ENCODE results near the gene NKX1-2. TPM values are rescaled to one million over a fixed set of nuclear protein-coding genes. Genes with fewer than 3 reads are reported as not detected.

NKX1-2 gene
- total RNA-seq, 2 donors from 2014 or later: 0.07 TPM; not detected in 1

- H3K9me3 ChIP-seq: no peaks in the 10 kb centered on the region
- no peak overlapping the region for H3K9ac ChIP-seq (ENCODE audit: low read depth in 2 of 2, low read length in 2 of 2)
- H3K27ac ChIP-seq: no peak overlapping the region
- TF ChIP-seq, protein P1, sequence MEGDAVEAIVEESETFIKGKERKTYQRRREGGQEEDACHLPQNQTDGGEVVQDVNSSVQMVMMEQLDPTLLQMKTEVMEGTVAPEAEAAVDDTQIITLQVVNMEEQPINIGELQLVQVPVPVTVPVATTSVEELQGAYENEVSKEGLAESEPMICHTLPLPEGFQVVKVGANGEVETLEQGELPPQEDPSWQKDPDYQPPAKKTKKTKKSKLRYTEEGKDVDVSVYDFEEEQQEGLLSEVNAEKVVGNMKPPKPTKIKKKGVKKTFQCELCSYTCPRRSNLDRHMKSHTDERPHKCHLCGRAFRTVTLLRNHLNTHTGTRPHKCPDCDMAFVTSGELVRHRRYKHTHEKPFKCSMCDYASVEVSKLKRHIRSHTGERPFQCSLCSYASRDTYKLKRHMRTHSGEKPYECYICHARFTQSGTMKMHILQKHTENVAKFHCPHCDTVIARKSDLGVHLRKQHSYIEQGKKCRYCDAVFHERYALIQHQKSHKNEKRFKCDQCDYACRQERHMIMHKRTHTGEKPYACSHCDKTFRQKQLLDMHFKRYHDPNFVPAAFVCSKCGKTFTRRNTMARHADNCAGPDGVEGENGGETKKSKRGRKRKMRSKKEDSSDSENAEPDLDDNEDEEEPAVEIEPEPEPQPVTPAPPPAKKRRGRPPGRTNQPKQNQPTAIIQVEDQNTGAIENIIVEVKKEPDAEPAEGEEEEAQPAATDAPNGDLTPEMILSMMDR (IDR thresholded peaks at IDR 0.05): no peak
- intact Hi-C loops (cut with DNase I): no loop called here
- no peak overlapping the region for H3K4me3 ChIP-seq
- H3K36me3 ChIP-seq: no peaks in the 10 kb centered on the region
- no peak for DNase-seq
- peaks cover 4% of the 10 kb centered on the region for H3K27me3 ChIP-seq
- H3K4me1 ChIP-seq: peaks cover under 1% of the 10 kb centered on the region
These were observed 24.4 kb downstream of the NKX1-2 start for GRCh38 chr10:124425227-124425962.

DNA sequence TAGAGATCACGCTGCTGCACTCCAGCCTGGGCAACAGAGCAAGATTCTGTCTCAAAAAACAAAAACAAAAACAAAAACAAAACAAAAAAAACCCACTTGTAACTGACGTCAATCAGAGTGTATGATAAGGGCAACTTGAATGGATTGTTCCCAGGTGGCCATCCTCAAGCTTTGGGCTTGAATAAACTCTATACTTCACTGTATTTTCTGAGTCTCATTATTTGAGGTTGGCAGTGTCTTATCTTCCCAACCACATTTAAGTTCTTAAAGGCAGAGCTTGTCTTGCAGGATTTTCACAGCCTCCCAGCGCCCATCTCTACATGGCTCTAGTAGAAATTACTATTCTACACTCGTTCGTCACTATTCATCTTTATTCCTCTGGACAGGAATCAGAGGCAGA, 26.0 kb downstream of the NKX1-2 start:
- no peak for DNase-seq
- TF ChIP-seq, protein P1 (IDR thresholded peaks at IDR 0.05): no peak
- no peak overlapping the region for H3K27ac ChIP-seq
- H3K27me3 ChIP-seq: peaks cover 4% of the 10 kb centered on the region
- H3K36me3 ChIP-seq: no peaks in the 10 kb centered on the region
- H3K4me1 ChIP-seq: peaks cover 3% of the 10 kb centered on the region
- intact Hi-C loops (cut with DNase I): no loop called here
- H3K9me3 ChIP-seq: no peaks in the 10 kb centered on the region
- no peak overlapping the region for H3K9ac ChIP-seq (ENCODE audit: low read depth in 2 of 2, low read length in 2 of 2)
- H3K4me3 ChIP-seq: no peak overlapping the region

DNA sequence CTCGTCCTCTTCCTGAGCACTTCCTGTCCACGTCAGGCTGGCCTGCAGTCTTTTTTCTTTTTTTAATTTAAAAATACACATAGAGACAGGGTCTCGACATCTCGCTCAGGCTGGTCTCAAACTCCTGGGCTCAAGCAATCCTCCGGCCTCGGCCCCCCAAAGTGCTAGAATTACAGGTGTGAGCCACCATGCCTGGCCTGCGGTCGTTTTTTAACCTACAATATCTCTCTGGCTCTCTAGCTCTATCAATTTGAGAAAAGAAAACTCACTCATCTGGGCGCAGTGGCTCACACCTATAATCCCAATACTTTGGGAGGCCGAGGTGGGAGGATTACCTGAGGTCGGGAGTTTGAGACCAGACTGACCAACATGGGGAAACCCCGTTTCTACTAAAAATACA, 27.1 kb downstream of the NKX1-2 start:
- Histone ChIP-seq H3K27me3 (peaks cover 4% of the 10 kb centered on the region), H3K4me1 (peaks cover 4% of the 10 kb centered on the region), H3K9ac (ENCODE audit: low read depth in 2 of 2, low read length in 2 of 2) (no peak overlapping the region), H3K36me3 (no peaks in the 10 kb centered on the region), H3K4me3 (no peak overlapping the region), H3K9me3 (no peaks in the 10 kb centered on the region), H3K27ac (no peak overlapping the region)
- no peak for DNase-seq
- TF ChIP-seq, protein P1 (IDR thresholded peaks at IDR 0.05): no peak
- intact Hi-C loops (cut with DNase I): no loop called here

DNA sequence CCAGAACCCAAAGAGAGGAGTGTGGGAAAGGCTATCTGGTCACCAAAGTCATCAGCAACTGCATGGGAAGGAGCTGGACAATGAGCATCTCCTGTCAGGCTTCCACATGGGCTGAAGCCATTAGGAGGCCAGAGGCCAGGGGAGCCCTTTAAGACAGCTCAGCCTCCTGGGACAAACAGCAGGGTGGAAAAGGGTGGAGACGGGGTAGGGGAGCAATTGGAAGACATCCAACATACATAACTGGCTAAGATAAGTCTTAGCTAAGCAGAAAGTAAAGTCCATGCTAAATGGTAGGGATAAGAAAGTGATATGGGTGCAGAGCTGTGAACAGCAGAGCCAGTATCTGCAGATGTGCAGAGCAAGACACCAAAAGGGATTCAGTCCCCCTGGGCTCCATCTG, 29.6 kb downstream of the NKX1-2 start:
- Histone ChIP-seq H3K4me1 (peaks cover 10% of the 10 kb centered on the region), H3K36me3 (no peaks in the 10 kb centered on the region), H3K9ac (ENCODE audit: low read depth in 2 of 2, low read length in 2 of 2) (no peak overlapping the region), H3K27me3 (no peaks in the 10 kb centered on the region), H3K9me3 (no peaks in the 10 kb centered on the region), H3K4me3 (no peak overlapping the region), H3K27ac (no peak overlapping the region)
- intact Hi-C loops (cut with DNase I): no loop called here
- peak; percentile 36 for DNase-seq
- TF ChIP-seq, protein P1 (IDR thresholded peaks at IDR 0.05): no peak

GRCh38 chr10:124419635-124420034, 30.2 kb downstream of the NKX1-2 start:
- intact Hi-C loops (cut with DNase I): no loop called here
- no peak overlapping the region for H3K27ac ChIP-seq
- TF ChIP-seq, protein P1 (IDR thresholded peaks at IDR 0.05): no peak
- no peak overlapping the region for H3K9ac ChIP-seq (ENCODE audit: low read depth in 2 of 2, low read length in 2 of 2)
- no peaks in the 10 kb centered on the region for H3K36me3 ChIP-seq
- H3K27me3 ChIP-seq: no peaks in the 10 kb centered on the region
- H3K4me3 ChIP-seq: no peak overlapping the region
- H3K4me1 ChIP-seq: peaks cover 10% of the 10 kb centered on the region
- H3K9me3 ChIP-seq: no peaks in the 10 kb centered on the region
- no peak for DNase-seq
